HepG2 (cell line): ENCODE measurements around the gene KNL1. TPM values are rescaled to one million over a fixed set of nuclear protein-coding genes. Genes with fewer than 3 reads are reported as not detected.

ENCODE experiments used
- ATAC-seq: fragments of 200-7000 bp; cut with Tn5 transposase; 3 replicates; pipeline ENCODE4 v1.9.1; 2020; ENCODE audit warnings: mild to moderate bottlenecking, moderate library complexity
- BruUV-seq: library from RNA; stranded (reverse); fragments of 400-500 nt; replicated peaks from 2 replicates; lab custom pipeline; 2021; lab: Mats Ljungman, UMichigan
- CTCF ChIA-PET: fragments of 300-600 bp; formaldehyde crosslinking; extraction: SDS; loops from one replicate; lab custom pipeline; 2021; ENCODE audit warnings: low total read pairs, inconsistent platforms, low intra/inter-chr PET ratio; lab: Yijun Ruan, JAX
- POLR2A ChIA-PET: fragments of 350-600 bp; sonication (Branson Sonifier 250); formaldehyde crosslinking; loops from one replicate; lab custom pipeline; 2020; ENCODE audit warnings: antibody characterized with exemption, inconsistent platforms; lab: Yijun Ruan, JAX
- DNase-seq: peaks from one replicate; pipeline ENCODE4 v3.0.0-alpha.2; 2015; ENCODE audit warnings: low spot score
- FAIRE-seq: peaks from 3 replicates; lab custom pipeline; 2011; peaks lifted over from hg19 to GRCh38; lab: Jason Lieb, UNC
- H2AFZ ChIP-seq: one replicate; pipeline ENCODE4 v1.6.1; 2011; ENCODE audit warnings: low read length, inconsistent platforms
- H3K27ac ChIP-seq: fragments of 300-600 bp; 3 replicates; pipeline ENCODE4 v1.8.0; 2011; ENCODE audit warnings: mixed run types, mild to moderate bottlenecking, mixed read lengths, low read length, inconsistent platforms; ENCODE audit not compliant: insufficient read depth; ENCODE audit errors: extremely low read length
- H3K27me3 ChIP-seq, 2 experiments: fragments of 200-600 bp in 1 of 2; 2 replicates in 1 of 2; 3 replicates in 1 of 2; pipeline versions ENCODE4 v1.6.0 to v1.8.0; 2011; ENCODE audit warnings: low read length in 2 of 2, mild to moderate bottlenecking in 2 of 2, moderate library complexity in 2 of 2, inconsistent platforms in 1 of 2; ENCODE audit not compliant: insufficient read depth in 2 of 2, control insufficient read depth in 1 of 2
- H3K36me3 ChIP-seq, 2 experiments: fragments of 200-600 bp in 1 of 2; replicated peaks in 1 of 2; 2 replicates in 1 of 2; 3 replicates in 1 of 2; pipeline versions ENCODE4 v1.5.1 to v1.8.0; 2011; ENCODE audit warnings: low read length in 2 of 2, inconsistent platforms in 1 of 2; ENCODE audit not compliant: insufficient read depth in 2 of 2, control insufficient read depth in 1 of 2
- H3K4me1 ChIP-seq: 2 replicates; pipeline ENCODE4 v1.5.1; 2012; ENCODE audit warnings: low read length, inconsistent platforms; ENCODE audit not compliant: insufficient read depth
- H3K4me2 ChIP-seq: 2 replicates; pipeline ENCODE4 v1.6.0; 2011; ENCODE audit warnings: low read depth, low read length, inconsistent platforms
- H3K4me3 ChIP-seq, 3 experiments: fragments of 200-600 bp in 1 of 3; sonication (generic), shearing (Covaris generic) in 1 of 3; replicated peaks in 1 of 3; 2 replicates each; pipeline ENCODE4 v1.5.1; 2011 to 2016; ENCODE audit warnings: low read length in 3 of 3, inconsistent platforms in 2 of 3, low read depth in 2 of 3, mild to moderate bottlenecking in 2 of 3, control low read depth in 1 of 3, mixed read lengths in 1 of 3; ENCODE audit not compliant: insufficient read depth in 1 of 3
- H3K79me2 ChIP-seq: one replicate; pipeline ENCODE4 v1.6.1; 2011; ENCODE audit warnings: low read length, inconsistent platforms; ENCODE audit not compliant: insufficient read depth
- H3K9ac ChIP-seq: 2 replicates; pipeline ENCODE4 v1.6.0; 2011; ENCODE audit warnings: mild to moderate bottlenecking, low read depth, low read length, inconsistent platforms; ENCODE audit not compliant: insufficient read depth
- H3K9me3 ChIP-seq: 2 replicates; pipeline ENCODE4 v1.5.1; 2012; ENCODE audit warnings: mild to moderate bottlenecking, low read length
- H4K20me1 ChIP-seq: 2 replicates; pipeline ENCODE4 v1.6.0; 2011; ENCODE audit warnings: inconsistent platforms, mild to moderate bottlenecking, low read length, moderate library complexity; ENCODE audit not compliant: insufficient read depth
- CBX2 ChIP-seq, 2 experiments: fragments of 200-600 bp in 1 of 2; sonication (generic); formaldehyde crosslinking in 1 of 2; IDR thresholded peaks; 2 replicates each; pipeline versions ENCODE4 v1.7.0 to v1.8.1; 2018 to 2022; ENCODE audit warnings: low read depth in 2 of 2, low read length in 1 of 2, mild to moderate bottlenecking in 1 of 2, missing genetic modification reagents in 1 of 2
- GATAD2A ChIP-seq: IDR thresholded peaks from 2 replicates; pipeline ENCODE4 v1.6.1; 2016
- HNF4A ChIP-seq: sonication (generic); formaldehyde crosslinking; IDR thresholded peaks from 2 replicates; pipeline ENCODE4 v1.4.0; 2020; ENCODE audit warnings: missing genetic modification reagents
- MXI1 ChIP-seq: IDR thresholded peaks from 3 replicates; pipeline ENCODE4 v1.6.1; 2012; ENCODE audit warnings: low read depth, low read length, inconsistent platforms, borderline replicate concordance
- NFE2L2 ChIP-seq: fragments of 150-350 bp; IDR thresholded peaks from 2 replicates; pipeline ENCODE4 v1.6.1; 2014; ENCODE audit warnings: low read length
- SOX13 ChIP-seq, 3 experiments: fragments of 450-650 bp in 1 of 3; sonication (generic) in 1 of 3; formaldehyde crosslinking in 1 of 3; IDR thresholded peaks in 2 of 3; conservative IDR thresholded peaks in 1 of 3; 2 replicates each; pipeline versions ENCODE4 v1.5.0 to v1.6.1; 2016 to 2020; ENCODE audit warnings: antibody characterized with exemption in 1 of 3, mild to moderate bottlenecking in 1 of 3, missing compliant biosample characterization in 1 of 3, missing genetic modification reagents in 1 of 3, moderate library complexity in 1 of 3
- TBX2 ChIP-seq: sonication (generic); formaldehyde crosslinking; IDR thresholded peaks from 2 replicates; pipeline ENCODE4 v1.5.0; 2020; ENCODE audit warnings: missing genetic modification reagents, mild to moderate bottlenecking, borderline replicate concordance
- ZNF264 ChIP-seq: sonication (generic); formaldehyde crosslinking; IDR thresholded peaks from 2 replicates; pipeline ENCODE4 v1.4.0; 2020; ENCODE audit warnings: missing genetic modification reagents
- ZNF335 ChIP-seq: sonication (generic); formaldehyde crosslinking; IDR thresholded peaks from 2 replicates; pipeline ENCODE4 v1.4.0; 2020; ENCODE audit warnings: missing genetic modification reagents
- ZNF7 ChIP-seq: IDR thresholded peaks from 2 replicates; pipeline ENCODE4 v1.6.1; 2016; ENCODE audit warnings: missing biosample characterization, missing genetic modification reagents
- ZNF746 ChIP-seq: sonication (generic); formaldehyde crosslinking; IDR thresholded peaks from 2 replicates; pipeline ENCODE4 v1.8.0; 2022; ENCODE audit warnings: mild to moderate bottlenecking, missing genetic modification reagents
- ZNF768 ChIP-seq: sonication (generic); formaldehyde crosslinking; IDR thresholded peaks from 2 replicates; pipeline ENCODE4 v1.4.0; 2020; ENCODE audit warnings: missing genetic modification reagents
- ZSCAN21 ChIP-seq: sonication (generic); formaldehyde crosslinking; IDR thresholded peaks from 2 replicates; pipeline ENCODE4 v1.8.0; 2022; ENCODE audit warnings: mild to moderate bottlenecking, missing genetic modification reagents, moderate library complexity, borderline replicate concordance
- WGBS: methylation state at CpG from one replicate; pipeline ENCODE4 v1.1.6; 2017; ENCODE audit warnings: low lambda C conversion rate; 5-methylcytosine and 5-hydroxymethylcytosine counted together
- in situ Hi-C: cut with HindIII; loops from 2 replicates; pipeline ENCODE4 v1.10.0; 2017; ENCODE audit warnings: low pct_unique_long_range_greater_than_20kb; ENCODE audit not compliant: extremely low pct_ligation_motif_present
- intact Hi-C: fragments of 100-400 bp; cut with micrococcal nuclease; formaldehyde crosslinking; loops from one replicate; pipeline ENCODE4 v1.10.0; 2022; ENCODE audit not compliant: unreplicated experiment
- polyA plus RNA-seq, 8 experiments: library from polyadenylated mRNA; depleted of rRNA in 3 of 8; stranded (reverse) in 7 of 8; unstranded in 1 of 8; fragments of >200 nt; fragmentation: Illumina TruSeq in 4 of 8; extraction: Trizol in 4 of 8; gene quantifications; 2 replicates each; pipeline versions ENCODE4 v1.2.1 to v1.2.3, GENCODE V29; 2011 to 2016; ENCODE audit warnings: low read depth in 4 of 8, missing spikeins in 1 of 8, mixed read lengths in 1 of 8; ENCODE audit not compliant: insufficient read depth in 1 of 8
- total RNA-seq, 5 experiments: library from RNA; depleted of rRNA; stranded (reverse); fragments of >200 nt; fragmentation: Illumina TruSeq; extraction: Trizol; gene quantifications; 2 replicates each; pipeline ENCODE4 v1.2.3, GENCODE V29; 2016; ENCODE audit warnings: low read depth in 1 of 5
- TF ChIP-seq, protein P1 (sequence below): IDR thresholded peaks from 2 replicates; pipeline ENCODE4 v1.6.1; 2012; ENCODE audit warnings: inconsistent platforms
- TF ChIP-seq, protein P2 (sequence below): sonication (generic); formaldehyde crosslinking; IDR thresholded peaks from 2 replicates; pipeline ENCODE4 v1.4.0; 2020; ENCODE audit warnings: low read depth, missing genetic modification reagents
- TF ChIP-seq, protein P3 (sequence below): sonication (generic); formaldehyde crosslinking; IDR thresholded peaks from 2 replicates; pipeline ENCODE4 v1.4.0; 2020; ENCODE audit warnings: missing genetic modification reagents, borderline replicate concordance

The KNL1 gene
- total and polyA plus RNA-seq, 2 of the 13 experiments (the other 11 are each of a cell fraction or from before 2014, with no cell fraction given) = 8.0 to 21.4 TPM

DNA sequence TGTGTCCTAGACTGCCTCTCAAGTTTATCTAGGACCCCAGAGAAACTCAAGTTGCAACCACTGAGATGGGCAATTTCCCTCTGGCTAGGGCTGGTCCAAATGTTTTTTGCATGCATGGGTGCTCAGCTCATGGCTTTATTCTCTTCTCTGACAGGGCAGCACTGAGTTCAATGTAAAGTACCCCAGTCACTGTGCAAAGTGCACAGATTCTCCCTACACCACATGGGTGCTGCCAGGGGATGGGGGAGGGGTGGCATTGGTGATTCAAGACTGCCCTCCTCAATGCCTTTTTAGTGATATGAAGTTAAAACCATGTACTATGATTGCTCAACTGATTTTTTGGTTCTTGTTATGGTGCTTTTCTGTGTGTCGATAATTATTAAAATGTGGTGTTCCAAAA, 86.1 kb downstream of the KNL1 start:
- no peaks in the 10 kb centered on the region for H4K20me1 ChIP-seq
- POLR2A ChIA-PET = interaction anchor here (1.2 to 2.1 kb wide), 2 partner anchors 14 to 83 kb away, joined by 3 to 10 read pairs; partner anchors contain the start of gene RAD51
- no peak for TF ChIP-seq SOX13 (IDR thresholded peaks at IDR 0.05)
- TF ChIP-seq SOX13 (CRISPR knock-in tag; conservative IDR thresholded peaks at IDR 0.05 in 1 of 2, IDR thresholded peaks at IDR 0.05 in 1 of 2) = no peak
- TF ChIP-seq MXI1 = peak; percentile 55; the same call in 1 of the 3 replicates
- no peak for TF ChIP-seq ZNF746 (CRISPR knock-in tag)
- peak; percentile 63; the same call in 1 of the 2 replicates for TF ChIP-seq ZNF264 (CRISPR knock-in tag)
- no peak for TF ChIP-seq ZNF7 (CRISPR knock-in tag)
- peak; percentile 76 for TF ChIP-seq HNF4A (CRISPR knock-in tag)
- TF ChIP-seq, protein P1, sequence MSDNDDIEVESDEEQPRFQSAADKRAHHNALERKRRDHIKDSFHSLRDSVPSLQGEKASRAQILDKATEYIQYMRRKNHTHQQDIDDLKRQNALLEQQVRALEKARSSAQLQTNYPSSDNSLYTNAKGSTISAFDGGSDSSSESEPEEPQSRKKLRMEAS = peak; percentile 47; the same call in 1 of the 2 replicates
- TF ChIP-seq TBX2 = no peak
- TF ChIP-seq ZNF768 = no peak
- TF ChIP-seq, protein P2, sequence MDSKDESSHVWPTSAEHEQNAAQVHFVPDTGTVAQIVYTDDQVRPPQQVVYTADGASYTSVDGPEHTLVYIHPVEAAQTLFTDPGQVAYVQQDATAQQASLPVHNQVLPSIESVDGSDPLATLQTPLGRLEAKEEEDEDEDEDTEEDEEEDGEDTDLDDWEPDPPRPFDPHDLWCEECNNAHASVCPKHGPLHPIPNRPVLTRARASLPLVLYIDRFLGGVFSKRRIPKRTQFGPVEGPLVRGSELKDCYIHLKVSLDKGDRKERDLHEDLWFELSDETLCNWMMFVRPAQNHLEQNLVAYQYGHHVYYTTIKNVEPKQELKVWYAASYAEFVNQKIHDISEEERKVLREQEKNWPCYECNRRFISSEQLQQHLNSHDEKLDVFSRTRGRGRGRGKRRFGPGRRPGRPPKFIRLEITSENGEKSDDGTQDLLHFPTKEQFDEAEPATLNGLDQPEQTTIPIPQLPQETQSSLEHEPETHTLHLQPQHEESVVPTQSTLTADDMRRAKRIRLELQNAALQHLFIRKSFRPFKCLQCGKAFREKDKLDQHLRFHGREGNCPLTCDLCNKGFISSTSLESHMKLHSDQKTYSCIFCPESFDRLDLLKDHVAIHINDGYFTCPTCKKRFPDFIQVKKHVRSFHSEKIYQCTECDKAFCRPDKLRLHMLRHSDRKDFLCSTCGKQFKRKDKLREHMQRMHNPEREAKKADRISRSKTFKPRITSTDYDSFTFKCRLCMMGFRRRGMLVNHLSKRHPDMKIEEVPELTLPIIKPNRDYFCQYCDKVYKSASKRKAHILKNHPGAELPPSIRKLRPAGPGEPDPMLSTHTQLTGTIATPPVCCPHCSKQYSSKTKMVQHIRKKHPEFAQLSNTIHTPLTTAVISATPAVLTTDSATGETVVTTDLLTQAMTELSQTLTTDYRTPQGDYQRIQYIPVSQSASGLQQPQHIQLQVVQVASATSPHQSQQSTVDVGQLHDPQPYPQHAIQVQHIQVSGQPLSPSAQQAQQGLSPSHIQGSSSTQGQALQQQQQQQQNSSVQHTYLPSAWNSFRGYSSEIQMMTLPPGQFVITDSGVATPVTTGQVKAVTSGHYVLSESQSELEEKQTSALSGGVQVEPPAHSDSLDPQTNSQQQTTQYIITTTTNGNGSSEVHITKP (CRISPR knock-in tag) = peak; percentile 94
- 0 out of 2 replicates have a peak, but pooled peaks have one; percentile 22 for TF ChIP-seq GATAD2A
- peak; percentile 72; the same call in 1 of the 2 replicates for TF ChIP-seq ZSCAN21 (CRISPR knock-in tag)
- TF ChIP-seq, protein P3, sequence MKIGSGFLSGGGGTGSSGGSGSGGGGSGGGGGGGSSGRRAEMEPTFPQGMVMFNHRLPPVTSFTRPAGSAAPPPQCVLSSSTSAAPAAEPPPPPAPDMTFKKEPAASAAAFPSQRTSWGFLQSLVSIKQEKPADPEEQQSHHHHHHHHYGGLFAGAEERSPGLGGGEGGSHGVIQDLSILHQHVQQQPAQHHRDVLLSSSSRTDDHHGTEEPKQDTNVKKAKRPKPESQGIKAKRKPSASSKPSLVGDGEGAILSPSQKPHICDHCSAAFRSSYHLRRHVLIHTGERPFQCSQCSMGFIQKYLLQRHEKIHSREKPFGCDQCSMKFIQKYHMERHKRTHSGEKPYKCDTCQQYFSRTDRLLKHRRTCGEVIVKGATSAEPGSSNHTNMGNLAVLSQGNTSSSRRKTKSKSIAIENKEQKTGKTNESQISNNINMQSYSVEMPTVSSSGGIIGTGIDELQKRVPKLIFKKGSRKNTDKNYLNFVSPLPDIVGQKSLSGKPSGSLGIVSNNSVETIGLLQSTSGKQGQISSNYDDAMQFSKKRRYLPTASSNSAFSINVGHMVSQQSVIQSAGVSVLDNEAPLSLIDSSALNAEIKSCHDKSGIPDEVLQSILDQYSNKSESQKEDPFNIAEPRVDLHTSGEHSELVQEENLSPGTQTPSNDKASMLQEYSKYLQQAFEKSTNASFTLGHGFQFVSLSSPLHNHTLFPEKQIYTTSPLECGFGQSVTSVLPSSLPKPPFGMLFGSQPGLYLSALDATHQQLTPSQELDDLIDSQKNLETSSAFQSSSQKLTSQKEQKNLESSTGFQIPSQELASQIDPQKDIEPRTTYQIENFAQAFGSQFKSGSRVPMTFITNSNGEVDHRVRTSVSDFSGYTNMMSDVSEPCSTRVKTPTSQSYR (CRISPR knock-in tag) = peak; percentile 95
- TF ChIP-seq CBX2 (IDR thresholded peaks at IDR 0.05; ENCODE audit: low read depth, low read length) = no peak
- no peak for TF ChIP-seq CBX2 (CRISPR knock-in tag; IDR thresholded peaks at IDR 0.05; ENCODE audit: low read depth)
- TF ChIP-seq ZNF335 (CRISPR knock-in tag) = 0 out of 2 replicates have a peak, but pooled peaks have one; percentile 41
- TF ChIP-seq NFE2L2 = peak; percentile 28; the same call in 1 of the 2 replicates

More for the DNA sequence above, 86.1 kb downstream of the KNL1 start:
- no peaks in the 10 kb centered on the region for H3K36me3 ChIP-seq
- peak; percentile 75 for ATAC-seq
- H3K4me2 ChIP-seq = peak overlapping the region; percentile 40
- no TSS peak for BruUV-seq
- CTCF ChIA-PET = no interaction called here
- no peak for FAIRE-seq
- DNase-seq = peak; percentile 57
- no peaks in the 10 kb centered on the region for H3K9me3 ChIP-seq
- 69% methylated on average over 1 of the region's 1 CpG for WGBS
- in situ Hi-C loops = no loop called here
- H3K4me1 ChIP-seq = peaks cover 32% of the 10 kb centered on the region
- no peak overlapping the region for H2AFZ ChIP-seq
- no peaks in the 10 kb centered on the region for H3K79me2 ChIP-seq
- H3K9ac ChIP-seq = no peak overlapping the region
- no peaks in the 10 kb centered on the region for H3K27me3 ChIP-seq
- H3K4me3 ChIP-seq = no peak overlapping the region
- intact Hi-C loops = no loop called here
- H3K27ac ChIP-seq = peak overlapping the region; percentile 37
